ENCODE data around the gene ZNF165. TPM values are rescaled to one million over a fixed set of nuclear protein-coding genes. Genes with fewer than 3 reads are reported as not detected.
"Not testable (repeated sequence)": the region's sequence is repeated elsewhere in the genome, so short reads cannot be mapped to it uniquely, and the experiment has no call there.

ZNF165 gene
- total and polyA plus RNA-seq, 2 of the 8 experiments (the other 6 are each of a cell fraction or from before 2014, with no cell fraction given): 1.2 to 9.3 TPM

DNA sequence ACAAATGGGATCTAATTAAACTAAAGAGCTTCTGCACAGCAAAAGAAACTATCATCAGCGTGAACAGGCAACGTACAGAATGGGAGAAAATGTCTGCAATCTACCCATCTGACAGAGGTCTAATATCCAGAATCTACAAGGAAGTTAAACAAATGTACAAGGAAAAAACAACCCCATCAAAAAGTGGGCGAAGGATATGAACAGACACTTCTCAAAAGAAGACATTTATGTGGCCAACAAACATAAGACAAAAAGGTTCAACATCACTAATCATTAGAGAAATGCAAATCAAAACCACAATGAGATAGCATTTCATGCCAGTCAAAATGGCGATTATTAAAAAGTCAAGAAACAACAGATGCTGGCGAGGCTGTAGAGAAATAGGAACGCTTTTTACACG is 21.9 kb downstream of the ZNF165 start:
- H2BK120ac ChIP-seq (replicated peaks; ENCODE audit: low read depth, low read length); H3K9ac ChIP-seq (replicated peaks in 1 of 4; ENCODE audit: extremely low read depth in 1 of 4, low read depth in 3 of 4, low read length in 3 of 4); H2BK5ac ChIP-seq (ENCODE audit: low read depth, low read length); H3K79me1 ChIP-seq (ENCODE audit: low read depth, low read length); H2BK12ac ChIP-seq (ENCODE audit: low read depth, low read length); H3K56ac ChIP-seq (replicated peaks; ENCODE audit: insufficient read length, low read depth, low read length); H3K18ac ChIP-seq (ENCODE audit: extremely low read depth, low read length); H3K4me3 ChIP-seq (ENCODE audit: extremely low read depth in 1 of 4, insufficient read depth in 2 of 4, low read depth in 3 of 4, low read length in 4 of 4); H4K20me1 ChIP-seq (replicated peaks in 1 of 2; ENCODE audit: control insufficient read depth in 1 of 2, insufficient read depth in 2 of 2, low read length in 2 of 2); H3K14ac ChIP-seq (ENCODE audit: insufficient read length); H3K23me2 ChIP-seq (ENCODE audit: low read depth, low read length); POLR2A ChIA-PET (ENCODE audit: partially characterized antibody); H3K4ac ChIP-seq (replicated peaks; ENCODE audit: insufficient read length, low read depth, low read length); H3K27ac ChIP-seq (ENCODE audit: low read depth, low read length); DNase-seq (ENCODE audit: low read depth in 1 of 2, low spot score in 2 of 2); H4K5ac ChIP-seq (ENCODE audit: insufficient read length, low read depth, low read length); H3K36me3 ChIP-seq (ENCODE audit: control insufficient read depth in 2 of 4, insufficient read depth in 4 of 4, low read length in 3 of 4); H3K23ac ChIP-seq (ENCODE audit: insufficient read length); H2AK5ac ChIP-seq (ENCODE audit: low read depth, low read length); H2BK15ac ChIP-seq (ENCODE audit: low read length); H2AFZ ChIP-seq (ENCODE audit: low read length); CTCF ChIA-PET (ENCODE audit: partially characterized antibody); FAIRE-seq; H3K27me3 ChIP-seq (replicated peaks in 1 of 4; ENCODE audit: control insufficient read depth in 3 of 4, extremely low read depth in 1 of 4, insufficient read depth in 3 of 4, low read length in 3 of 4); H3K79me2 ChIP-seq (ENCODE audit: control insufficient read depth in 1 of 2, insufficient read depth in 2 of 2, low read length in 2 of 2); H4K8ac ChIP-seq (ENCODE audit: extremely low read depth, insufficient read depth, low read length); H3K4me2 ChIP-seq (ENCODE audit: insufficient read depth in 1 of 2, low read depth in 2 of 2, low read length in 2 of 2); H2BK20ac ChIP-seq (ENCODE audit: low read length); H4K91ac ChIP-seq (replicated peaks; ENCODE audit: insufficient read length, low read length); H3K4me1 ChIP-seq (replicated peaks in 1 of 4; ENCODE audit: control insufficient read depth in 3 of 4, insufficient read depth in 4 of 4, low read length in 3 of 4): not testable (repeated sequence)
- peaks cover 6 to 11% of the 10 kb centered on the region in 2 experiments; a peak in 3 of 4 replicates for H3K9me3 ChIP-seq (ENCODE audit: insufficient read depth in 2 of 2, low read depth in 1 of 2, low read length in 1 of 2)
- WGBS, 2 experiments (ENCODE audit: extremely low coverage in 1 of 2, insufficient coverage in 1 of 2, insufficient read length in 1 of 2, insufficient replicate concordance in 2 of 2, low coverage in 1 of 2, low lambda C conversion rate in 2 of 2, missing lambda C conversion rate in 1 of 2): 82% methylated on average over 7 of the region's 7 CpGs; no CpG with 5 or more reads in 1 of the 2 experiments

DNA sequence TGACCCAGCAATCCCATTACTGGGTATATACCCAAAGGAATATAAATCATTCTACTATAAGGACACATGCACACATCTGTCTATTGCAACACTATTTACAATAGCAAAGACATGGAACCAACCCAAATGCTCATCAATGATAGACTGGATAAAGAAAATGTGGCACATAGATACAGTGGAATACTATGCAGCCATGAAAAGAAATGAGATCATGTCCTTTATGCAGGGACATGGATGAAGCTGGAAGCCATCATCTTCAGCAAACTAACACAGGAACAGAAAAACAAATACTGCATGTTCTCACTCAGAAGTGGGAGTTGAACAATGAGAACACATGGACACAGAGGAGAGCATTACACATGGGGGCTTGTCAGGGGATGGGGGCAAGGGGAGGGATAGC is 22.3 kb downstream of the ZNF165 start:
- H3K79me1 ChIP-seq (ENCODE audit: low read depth, low read length); H3K9me3 ChIP-seq (ENCODE audit: insufficient read depth in 2 of 2, low read depth in 1 of 2, low read length in 1 of 2); H4K5ac ChIP-seq (ENCODE audit: insufficient read length, low read depth, low read length); H4K8ac ChIP-seq (ENCODE audit: extremely low read depth, insufficient read depth, low read length); H3K27ac ChIP-seq (ENCODE audit: low read depth, low read length); H3K4me3 ChIP-seq (ENCODE audit: extremely low read depth in 1 of 4, insufficient read depth in 2 of 4, low read depth in 3 of 4, low read length in 4 of 4); H3K27me3 ChIP-seq (replicated peaks in 1 of 4; ENCODE audit: control insufficient read depth in 3 of 4, extremely low read depth in 1 of 4, insufficient read depth in 3 of 4, low read length in 3 of 4); H2AFZ ChIP-seq (ENCODE audit: low read length); H3K79me2 ChIP-seq (ENCODE audit: control insufficient read depth in 1 of 2, insufficient read depth in 2 of 2, low read length in 2 of 2); FAIRE-seq; H2BK15ac ChIP-seq (ENCODE audit: low read length); H3K18ac ChIP-seq (ENCODE audit: extremely low read depth, low read length); H3K14ac ChIP-seq (ENCODE audit: insufficient read length); H2BK20ac ChIP-seq (ENCODE audit: low read length); POLR2A ChIA-PET (ENCODE audit: partially characterized antibody); H2AK5ac ChIP-seq (ENCODE audit: low read depth, low read length); H2BK12ac ChIP-seq (ENCODE audit: low read depth, low read length); H3K4me1 ChIP-seq (replicated peaks in 1 of 4; ENCODE audit: control insufficient read depth in 3 of 4, insufficient read depth in 4 of 4, low read length in 3 of 4); CTCF ChIA-PET (ENCODE audit: partially characterized antibody); H2BK120ac ChIP-seq (replicated peaks; ENCODE audit: low read depth, low read length); H3K4ac ChIP-seq (replicated peaks; ENCODE audit: insufficient read length, low read depth, low read length); H3K4me2 ChIP-seq (ENCODE audit: insufficient read depth in 1 of 2, low read depth in 2 of 2, low read length in 2 of 2); H3K56ac ChIP-seq (replicated peaks; ENCODE audit: insufficient read length, low read depth, low read length); H3K9ac ChIP-seq (replicated peaks in 1 of 4; ENCODE audit: extremely low read depth in 1 of 4, low read depth in 3 of 4, low read length in 3 of 4); H4K20me1 ChIP-seq (replicated peaks in 1 of 2; ENCODE audit: control insufficient read depth in 1 of 2, insufficient read depth in 2 of 2, low read length in 2 of 2); H3K23me2 ChIP-seq (ENCODE audit: low read depth, low read length); DNase-seq (ENCODE audit: low read depth in 1 of 2, low spot score in 2 of 2); H3K36me3 ChIP-seq (ENCODE audit: control insufficient read depth in 2 of 4, insufficient read depth in 4 of 4, low read length in 3 of 4); H2BK5ac ChIP-seq (ENCODE audit: low read depth, low read length); H3K23ac ChIP-seq (ENCODE audit: insufficient read length); H4K91ac ChIP-seq (replicated peaks; ENCODE audit: insufficient read length, low read length): not testable (repeated sequence)
